PC-9 (cell line): ENCODE data around the gene HOXA1.

Experiments
- CTCF ChIP-seq: fragments of 200-600 bp; sonication (generic); conservative IDR thresholded peaks from 2 replicates; pipeline ENCODE4 v1.6.1; 2017; ENCODE audit warnings: mixed run types, antibody characterized with exemption, mild to moderate bottlenecking, moderate library complexity
- EZH2 ChIP-seq: fragments of 200-600 bp; sonication (generic); IDR thresholded peaks from 2 replicates; pipeline ENCODE4 v1.8.0; 2017; ENCODE audit warnings: antibody characterized with exemption, low read depth

GRCh38 chr7:27094304-27095049, 1.3 kb downstream of the HOXA1 start:
- TF ChIP-seq CTCF (no peak), EZH2 (no peak)
